ENCODE data around the gene CTSA.

The CTSA gene

DNA sequence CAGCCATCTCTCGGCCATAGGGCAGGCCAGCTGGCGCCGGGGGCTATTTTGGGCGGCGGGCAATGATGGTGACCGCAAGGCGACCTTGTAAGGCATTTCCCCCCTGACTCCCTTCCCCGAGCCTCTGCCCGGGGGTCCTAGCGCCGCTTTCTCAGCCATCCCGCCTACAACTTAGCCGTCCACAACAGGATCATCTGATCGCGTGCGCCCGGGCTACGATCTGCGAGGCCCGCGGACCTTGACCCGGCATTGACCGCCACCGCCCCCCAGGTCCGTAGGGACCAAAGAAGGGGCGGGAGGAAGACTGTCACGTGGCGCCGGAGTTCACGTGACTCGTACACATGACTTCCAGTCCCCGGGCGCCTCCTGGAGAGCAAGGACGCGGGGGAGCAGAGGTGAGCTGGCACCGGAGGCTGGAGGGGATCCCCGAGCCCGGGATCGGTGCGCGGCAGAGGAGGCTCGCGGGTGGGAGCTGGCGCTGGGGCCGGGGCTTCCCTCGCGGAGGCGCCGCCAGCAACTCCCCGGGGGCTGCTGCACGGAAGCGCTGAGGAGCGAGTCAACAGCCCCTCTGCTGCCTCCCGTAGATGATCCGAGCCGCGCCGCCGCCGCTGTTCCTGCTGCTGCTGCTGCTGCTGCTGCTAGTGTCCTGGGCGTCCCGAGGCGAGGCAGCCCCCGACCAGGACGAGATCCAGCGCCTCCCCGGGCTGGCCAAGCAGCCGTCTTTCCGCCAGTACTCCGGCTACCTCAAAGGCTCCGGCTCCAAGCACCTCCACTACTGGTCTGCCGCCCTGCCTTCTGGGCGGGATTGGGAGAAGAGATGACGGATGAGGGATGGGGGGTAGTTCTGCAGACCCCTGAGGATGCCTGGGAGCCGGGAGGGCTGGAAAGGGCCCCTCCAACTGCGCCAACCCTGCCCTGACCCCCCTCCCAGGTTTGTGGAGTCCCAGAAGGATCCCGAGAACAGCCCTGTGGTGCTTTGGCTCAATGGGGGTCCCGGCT is at the start of gene CTSA, which contains the start of gene NEURL2:
TSS of gene CTSA (plus strand) at position 351 of the 999 bp plus-strand sequence. CDS start at position 585, 234 bp downstream.
TSS of gene NEURL2 (minus strand) at position 224 of the 999 bp plus-strand sequence. CDS start at position 7, 217 bp downstream.
- peak; percentile 84 for DNase-seq (ENCODE audit: low read depth)

- no peak for DNase-seq (ENCODE audit: low read depth)
Observed at GRCh38 chr20:45841407-45842129, 49.6 kb upstream of the CTSA start.

- DNase-seq (ENCODE audit: low read depth), result peak; percentile 64
Observed at GRCh38 chr20:45842169-45842812, 48.8 kb upstream of the CTSA start.

GRCh38 chr20:45843506-45843905 is 47.6 kb upstream of the CTSA start:
- DNase-seq (ENCODE audit: low read depth), result no peak

DNA sequence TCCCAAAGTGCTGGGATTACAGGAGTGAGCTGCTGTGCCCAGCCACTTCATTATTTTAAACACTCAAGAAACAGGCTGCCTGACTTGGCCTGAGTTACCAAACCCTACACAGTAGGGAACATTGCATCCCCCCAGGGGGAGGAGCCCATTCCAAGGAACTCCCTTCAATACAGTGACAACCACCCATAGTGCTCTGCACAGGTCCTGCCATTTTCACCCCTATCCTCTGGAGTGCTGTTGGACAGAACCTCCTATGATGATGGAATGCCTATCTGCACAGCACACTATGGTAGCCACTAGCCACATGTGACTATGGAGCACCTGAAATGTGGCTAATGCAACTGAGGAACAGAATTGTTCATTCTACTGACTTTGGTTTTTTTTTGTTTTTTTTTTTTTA is 45.7 kb upstream of the CTSA start:
- DNase-seq (ENCODE audit: low read depth), result no peak

DNA sequence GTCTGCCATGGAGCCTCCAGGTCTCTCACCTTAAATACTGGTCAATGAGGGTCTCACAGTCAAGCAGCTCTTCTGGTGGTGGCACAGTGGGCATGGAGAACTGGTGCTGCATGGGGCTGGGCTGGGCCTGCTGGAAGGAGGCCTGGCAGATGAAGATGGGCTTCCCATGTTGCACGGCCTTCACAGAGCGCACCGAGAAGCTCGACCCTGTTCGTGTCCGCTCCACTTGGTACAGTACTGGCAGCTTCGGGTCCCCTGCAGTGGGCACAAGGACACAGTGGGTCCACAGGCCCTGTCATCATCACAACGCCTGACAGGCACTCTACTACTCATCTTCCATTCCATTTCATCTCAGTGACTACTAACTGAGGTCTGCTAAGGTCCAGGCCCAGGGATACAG is 42.7 kb upstream of the CTSA start:
- DNase-seq (ENCODE audit: low read depth), result no peak

DNA sequence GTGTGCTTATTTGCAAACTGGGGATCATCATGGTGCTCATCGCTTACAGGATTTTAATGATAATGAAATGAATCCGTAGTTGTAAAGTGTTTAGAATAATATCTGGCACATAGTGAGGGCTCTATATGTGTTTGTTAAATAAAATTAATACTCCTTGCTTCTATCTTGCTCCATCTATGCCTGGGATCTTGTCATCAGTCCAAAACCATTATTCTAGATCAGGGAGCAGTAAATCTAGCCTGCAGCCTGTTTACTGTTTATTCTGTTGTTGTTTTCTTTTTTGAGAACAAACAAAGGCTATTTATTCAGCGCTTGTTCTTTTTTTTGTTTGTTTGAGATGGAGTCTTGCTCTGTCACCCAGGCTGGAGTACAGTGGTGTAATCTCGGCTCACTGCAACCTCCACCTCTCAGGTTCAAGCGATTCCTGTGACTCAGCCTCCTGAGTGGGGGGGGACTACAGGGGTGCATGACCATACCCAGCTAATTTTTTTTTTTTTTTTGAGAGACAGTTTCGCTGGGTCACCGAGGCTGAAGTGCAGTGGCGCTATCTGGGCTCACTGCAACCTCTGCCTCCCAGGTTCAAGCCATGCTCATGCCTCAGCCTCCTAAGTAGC is 42.1 kb upstream of the CTSA start:
- DNase-seq (ENCODE audit: low read depth), result no peak

- DNase-seq (ENCODE audit: low read depth), result no peak
Observed at GRCh38 chr20:45850238-45850637, 40.9 kb upstream of the CTSA start.

DNA sequence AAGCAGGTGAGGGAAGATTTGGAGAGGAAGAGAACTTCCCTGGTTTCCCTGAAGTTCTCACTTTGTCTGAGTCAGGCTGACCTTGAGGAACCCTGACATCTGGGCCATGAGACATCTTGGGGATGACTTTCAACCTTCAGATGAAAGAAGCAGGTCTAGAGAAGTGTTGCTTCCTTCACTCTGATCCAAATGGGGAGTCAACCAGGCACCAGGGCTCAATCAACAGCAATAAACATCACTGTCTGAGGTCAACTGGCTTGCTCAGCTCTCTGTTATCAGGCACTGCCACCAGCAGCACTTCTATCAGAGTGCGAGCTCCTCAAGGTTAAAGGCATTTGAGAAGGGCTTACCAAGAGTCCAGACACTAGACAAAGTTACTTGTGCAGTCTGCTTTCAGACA is 40.2 kb upstream of the CTSA start:
- DNase-seq (ENCODE audit: low read depth), result no peak

DNA sequence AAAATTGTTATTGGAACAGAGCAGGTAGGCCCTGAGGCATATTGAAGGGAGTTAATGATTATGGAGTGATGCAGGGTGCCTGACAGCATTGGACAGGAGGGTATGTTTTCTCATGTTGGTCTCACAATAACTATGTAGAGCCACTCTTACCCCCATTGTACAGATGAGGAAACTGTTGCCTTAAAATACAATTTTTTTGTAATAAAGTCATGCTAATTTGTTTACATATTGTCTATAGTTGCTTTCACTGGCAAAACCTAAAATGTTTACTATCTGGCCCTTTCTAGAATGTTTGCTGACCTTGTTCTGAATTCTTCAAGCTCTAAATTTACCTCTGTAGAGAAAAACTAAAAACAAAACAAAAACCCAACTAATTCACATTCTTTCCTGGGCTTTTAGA is 39.6 kb upstream of the CTSA start:
- no peak for DNase-seq (ENCODE audit: low read depth)

GRCh38 chr20:45852326-45852725 is 38.8 kb upstream of the CTSA start:
- no peak for DNase-seq (ENCODE audit: low read depth)

- DNase-seq (ENCODE audit: low read depth), result no peak
Observed at GRCh38 chr20:45853484-45853883, 37.7 kb upstream of the CTSA start.

DNA sequence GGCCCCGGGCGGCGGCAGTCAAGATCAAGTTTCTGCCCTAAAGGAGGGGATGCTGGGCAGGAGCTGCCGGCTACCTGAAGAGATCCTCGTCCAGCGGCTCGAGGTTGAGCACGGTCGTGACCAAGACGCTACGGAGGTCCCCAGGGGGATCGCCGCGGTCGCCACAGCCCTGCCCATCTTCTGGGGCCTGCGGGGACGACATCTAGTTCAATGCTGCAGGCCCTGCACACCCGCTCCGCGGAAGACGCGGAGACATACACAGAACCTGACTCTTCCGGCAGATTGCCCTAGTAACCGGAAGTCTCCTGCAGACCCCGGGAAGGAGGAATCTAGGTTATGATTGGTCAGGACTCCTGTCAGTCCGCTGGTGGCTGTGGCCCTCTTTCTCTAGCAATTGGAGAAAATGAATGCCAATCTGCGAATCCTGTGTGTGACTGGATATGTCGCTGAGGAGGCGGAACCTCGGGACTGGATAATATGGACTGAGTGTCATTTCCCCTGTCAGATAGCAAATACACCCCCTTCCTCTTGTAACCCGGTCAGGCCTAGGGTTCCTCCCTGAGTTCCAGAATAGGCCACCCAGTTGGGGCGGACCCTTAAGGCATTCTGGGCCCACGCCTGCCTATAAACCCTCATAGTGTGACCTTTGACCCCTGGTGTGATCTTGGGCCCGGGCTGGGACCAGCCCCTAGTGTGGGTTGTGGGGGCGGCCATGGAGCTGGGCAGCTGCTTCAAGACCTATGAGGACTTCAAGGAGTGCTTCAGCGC is 33.8 kb upstream of the CTSA start, which contains the start of the genes ACOT8 and ZSWIM3:
TSS of gene ACOT8 (minus strand) at position 279 of the 768 bp plus-strand sequence. CDS start at position 202, 77 bp downstream.
TSS of gene ZSWIM3 (plus strand) at position 501 of the 768 bp plus-strand sequence. CDS start at position 713, 212 bp downstream.
- DNase-seq (ENCODE audit: low read depth), result peak; percentile 100

GRCh38 chr20:45857882-45858216 is 33.3 kb upstream of the CTSA start:
- no peak for DNase-seq (ENCODE audit: low read depth)

DNA sequence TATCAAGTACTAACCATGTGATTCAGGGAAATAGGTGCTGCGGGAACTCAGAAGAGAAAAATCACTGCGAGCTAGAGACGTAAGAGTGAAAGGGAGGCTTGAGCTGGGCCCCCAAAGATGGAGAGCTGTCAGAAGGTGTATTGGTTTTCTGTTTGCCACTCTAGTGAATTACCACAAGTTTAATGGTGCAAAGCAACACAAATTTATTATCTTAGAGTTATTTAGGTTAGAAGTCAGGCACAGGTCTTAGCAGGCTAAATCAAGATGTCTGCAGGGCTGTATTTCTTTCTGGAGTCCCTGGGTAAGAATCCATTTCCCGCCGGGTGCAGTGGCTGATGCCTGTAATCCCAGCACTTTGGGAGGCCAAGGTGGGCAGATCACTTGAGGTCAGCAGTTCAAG is 31.2 kb upstream of the CTSA start:
- DNase-seq (ENCODE audit: low read depth), result no peak

DNA sequence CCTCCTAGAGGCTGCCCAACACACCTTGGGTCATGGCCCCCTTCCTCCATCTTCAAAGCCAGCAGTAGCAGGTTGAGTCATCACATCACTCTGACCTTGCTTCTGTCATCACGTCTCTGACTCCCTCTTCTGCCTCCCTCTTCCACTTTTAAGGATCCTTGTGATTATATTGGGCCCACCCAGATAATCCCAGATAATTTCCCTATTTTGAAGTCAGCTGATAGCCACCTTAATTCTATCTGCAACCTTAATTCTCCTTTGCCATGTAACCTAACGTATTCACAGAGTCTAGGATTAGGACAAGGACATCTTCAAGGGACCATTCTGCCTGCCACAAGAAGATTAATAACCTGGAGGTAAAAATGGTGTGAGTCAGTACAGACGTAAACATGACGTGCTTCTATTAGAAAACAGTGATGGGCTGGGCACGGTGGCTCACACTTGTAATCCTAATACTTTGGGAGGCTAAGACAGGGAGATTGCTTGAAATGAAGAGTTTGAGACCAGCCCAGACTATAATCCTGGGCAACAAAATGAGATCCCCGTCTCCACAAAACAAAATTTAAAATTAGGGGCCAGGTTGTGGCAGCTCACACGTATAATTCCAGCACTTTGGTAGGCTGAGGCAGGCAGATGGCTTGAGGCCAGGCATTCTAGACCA is 30.4 kb upstream of the CTSA start:
- no peak for DNase-seq (ENCODE audit: low read depth)

DNA sequence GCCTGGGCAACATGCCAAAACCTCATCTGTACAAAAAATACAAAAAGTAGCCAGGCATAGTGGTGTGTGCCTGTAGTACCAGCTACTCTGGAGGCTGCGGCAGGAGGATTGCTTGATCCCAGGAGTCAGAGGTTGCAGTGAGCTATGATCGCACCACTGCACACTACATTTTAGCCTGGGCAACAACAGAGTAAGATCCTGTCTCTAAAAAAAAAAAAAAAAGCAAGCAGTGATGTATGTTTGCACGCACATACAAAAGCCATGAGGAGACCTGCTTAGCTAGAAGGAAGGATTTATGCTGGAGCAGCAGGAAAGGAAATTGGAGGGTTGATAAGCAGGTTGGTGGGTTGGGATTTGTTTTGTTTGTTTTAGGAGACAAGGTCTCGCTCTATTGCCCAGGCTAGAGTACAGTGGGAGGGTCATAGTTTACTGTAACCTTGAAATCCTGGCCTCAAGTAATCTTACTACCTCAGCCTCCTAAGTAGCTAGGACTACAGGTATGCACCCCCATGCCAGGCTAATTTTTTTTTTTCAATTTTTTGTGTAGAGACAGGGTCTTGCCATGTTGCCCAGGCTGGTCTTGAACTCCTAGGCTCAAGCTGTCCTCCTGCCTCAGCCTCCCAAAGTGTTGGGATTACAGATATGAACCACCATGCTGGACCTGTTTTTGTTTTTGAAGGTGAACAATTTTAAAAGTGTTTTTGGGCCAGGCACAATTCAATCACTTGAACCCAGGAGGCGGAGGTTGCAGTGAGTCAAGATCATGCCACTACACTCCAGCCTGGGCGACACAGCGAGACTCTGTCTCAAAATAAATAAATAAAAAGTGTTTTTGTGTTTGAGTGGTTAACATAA is 29.7 kb upstream of the CTSA start:
- no peak for DNase-seq (ENCODE audit: low read depth)

- DNase-seq (ENCODE audit: low read depth), result no peak
Observed at GRCh38 chr20:45863543-45864470, 27.3 kb upstream of the CTSA start.
